Occipital lobe (tissue), 2 donors: ENCODE data around the gene PDE1A. TPM values are rescaled to one million over a fixed set of nuclear protein-coding genes. Genes with fewer than 3 reads are reported as not detected.
"Not testable (repeated sequence)": the region's sequence is repeated elsewhere in the genome, so short reads cannot be mapped to it uniquely, and the experiment has no call there.

Experiments
- DNase-seq: peaks from one replicate; lab custom pipeline; 2025; lab: John Stamatoyannopoulos, UW
- total RNA-seq: library from RNA; depleted of rRNA; stranded (reverse); fragments of >200 nt; gene quantifications from one replicate; pipeline ENCODE4 v1.2.3, GENCODE V29; 2014

Gene PDE1A
- total RNA-seq, 1 donor from 2014 or later = 42.1 TPM

DNA sequence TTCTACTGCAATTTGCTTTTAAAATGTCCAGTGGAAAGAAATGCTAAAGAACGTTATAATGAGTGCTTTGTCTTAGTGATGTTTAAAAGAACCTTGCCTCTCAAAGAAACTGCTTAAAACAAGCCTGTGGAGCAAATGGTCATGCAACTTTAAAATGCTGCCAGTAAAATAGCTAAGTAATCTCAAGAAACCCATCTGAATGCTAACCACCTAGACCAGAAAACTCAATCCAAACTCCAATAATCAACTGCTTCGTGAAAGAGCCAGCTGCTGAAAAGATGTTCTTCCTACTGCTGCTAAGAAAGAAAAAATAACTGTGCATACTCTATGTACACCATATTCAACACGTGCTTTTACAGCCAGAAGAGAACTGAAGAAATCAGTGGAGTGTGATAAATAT, 145.6 kb downstream of the PDE1A start:
- DNase-seq = no peak

DNA sequence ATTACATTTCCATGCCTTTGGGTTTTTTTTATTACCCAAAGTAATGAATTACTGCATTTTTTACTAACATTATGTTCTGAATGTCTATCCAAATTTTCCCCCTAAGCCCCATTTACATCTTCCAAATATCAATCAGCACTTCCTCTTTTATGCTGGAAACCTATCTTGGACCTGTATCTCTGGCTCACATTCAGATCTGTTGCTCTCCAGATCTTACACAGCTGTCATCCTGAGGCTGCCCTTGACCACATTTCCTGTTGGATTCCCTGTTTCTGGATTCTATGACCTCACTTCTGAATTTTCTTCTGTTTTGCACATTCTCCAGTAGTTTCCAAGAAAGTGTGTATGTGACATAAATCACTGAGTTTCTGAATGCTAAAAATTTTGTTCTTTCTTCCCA, 146.7 kb downstream of the PDE1A start:
- DNase-seq = no peak

DNA sequence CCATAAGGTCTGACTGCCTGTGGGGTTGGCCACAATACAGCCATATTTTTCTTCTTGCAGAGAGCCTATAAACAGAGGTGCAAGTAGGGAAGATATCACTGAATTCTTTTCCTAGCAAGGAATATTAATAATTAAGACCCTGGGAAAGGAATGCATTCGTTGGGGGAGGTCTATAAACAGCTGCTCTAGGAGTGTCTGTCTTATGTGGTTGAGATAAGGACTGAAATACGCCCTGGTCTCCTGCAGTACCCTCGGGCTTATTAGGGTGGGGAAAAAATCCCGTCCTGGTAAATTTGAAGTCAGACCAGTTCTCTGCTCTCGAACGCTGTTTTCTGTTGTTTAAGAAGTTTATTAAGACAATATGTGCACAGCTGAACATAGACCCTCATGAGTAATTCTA, 150.2 kb downstream of the PDE1A start:
- DNase-seq = not testable (repeated sequence)

DNA sequence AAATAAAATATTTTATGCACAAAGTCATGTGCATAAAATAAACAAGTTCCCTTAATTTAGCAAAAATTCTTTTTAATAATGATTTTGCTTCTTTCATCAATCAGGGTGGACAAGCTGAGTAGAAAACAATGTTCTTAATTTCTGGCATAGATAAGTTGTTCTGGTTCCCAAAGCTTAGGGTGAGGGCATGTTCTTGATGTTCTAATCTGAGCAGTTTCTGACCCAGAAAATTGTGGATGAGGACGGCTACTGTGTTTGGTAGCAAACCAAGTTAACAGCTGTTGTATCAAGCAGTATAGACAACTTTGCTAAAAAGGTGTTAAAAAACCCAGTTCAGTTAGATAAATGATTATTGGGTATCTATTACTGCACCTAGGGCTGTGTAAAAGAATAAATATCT, 158.9 kb downstream of the PDE1A start:
- no peak for DNase-seq

DNA sequence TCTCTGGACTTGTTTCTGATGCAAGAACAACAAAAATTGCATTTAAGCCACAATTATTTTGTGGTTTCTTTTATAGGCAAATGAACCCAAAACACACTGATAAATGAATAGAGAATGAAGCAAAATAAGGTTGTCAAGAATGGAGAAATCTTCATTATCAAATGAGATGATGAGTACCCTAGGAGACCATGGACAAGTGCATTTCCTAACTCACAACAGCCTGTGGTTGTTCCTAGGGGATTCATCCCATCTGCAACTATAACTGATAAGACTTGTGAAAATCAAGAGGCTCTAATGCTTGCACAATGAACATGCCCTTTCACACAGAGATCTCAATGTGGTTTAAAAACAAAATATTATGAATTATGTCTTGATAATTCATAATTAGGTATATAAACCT, 159.9 kb downstream of the PDE1A start:
- no peak for DNase-seq

DNA sequence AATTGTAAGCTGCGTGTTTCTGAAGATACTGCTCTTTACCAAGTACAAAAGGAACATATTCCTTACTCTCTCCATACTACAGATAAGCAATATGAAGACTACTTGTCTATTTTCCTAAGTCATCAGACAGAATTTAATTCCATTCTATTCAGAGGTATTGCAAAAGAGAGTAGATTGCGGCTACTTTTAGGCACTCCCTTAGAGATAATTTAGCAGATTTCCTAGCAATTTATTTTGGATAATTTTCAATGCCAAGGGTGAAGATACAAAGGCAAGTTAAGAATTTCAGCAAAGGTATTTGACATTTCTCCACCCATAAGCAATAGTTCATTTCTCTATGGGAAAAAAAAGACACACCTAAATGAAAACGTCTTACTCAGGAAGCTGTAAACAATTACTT, 161.1 kb downstream of the PDE1A start:
- no peak for DNase-seq

DNA sequence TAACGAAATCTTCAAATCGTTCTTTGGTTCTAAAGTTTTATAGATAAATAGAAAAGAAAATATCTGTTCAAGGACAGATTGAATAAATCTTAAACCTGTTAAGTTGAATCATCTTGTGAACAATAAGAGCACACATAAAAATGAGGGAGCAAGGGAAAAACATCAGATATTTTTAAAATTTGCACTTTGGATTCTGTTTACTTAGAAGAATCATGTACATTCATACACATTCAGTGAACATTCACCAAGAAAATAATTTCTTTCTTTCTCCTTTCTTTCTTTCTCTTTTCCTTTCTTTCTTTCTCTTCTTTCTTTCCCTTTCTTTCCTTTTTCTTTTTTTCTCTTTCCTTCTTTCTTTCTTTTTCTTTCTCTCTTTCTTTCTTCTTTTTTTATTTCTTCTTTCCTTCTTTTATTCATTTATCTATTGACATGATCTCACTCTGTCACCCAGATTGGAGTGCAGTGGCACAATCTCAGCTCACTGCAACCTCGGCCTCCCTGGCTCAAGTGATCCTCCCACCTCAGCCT, 164.9 kb downstream of the PDE1A start:
- DNase-seq = no peak

DNA sequence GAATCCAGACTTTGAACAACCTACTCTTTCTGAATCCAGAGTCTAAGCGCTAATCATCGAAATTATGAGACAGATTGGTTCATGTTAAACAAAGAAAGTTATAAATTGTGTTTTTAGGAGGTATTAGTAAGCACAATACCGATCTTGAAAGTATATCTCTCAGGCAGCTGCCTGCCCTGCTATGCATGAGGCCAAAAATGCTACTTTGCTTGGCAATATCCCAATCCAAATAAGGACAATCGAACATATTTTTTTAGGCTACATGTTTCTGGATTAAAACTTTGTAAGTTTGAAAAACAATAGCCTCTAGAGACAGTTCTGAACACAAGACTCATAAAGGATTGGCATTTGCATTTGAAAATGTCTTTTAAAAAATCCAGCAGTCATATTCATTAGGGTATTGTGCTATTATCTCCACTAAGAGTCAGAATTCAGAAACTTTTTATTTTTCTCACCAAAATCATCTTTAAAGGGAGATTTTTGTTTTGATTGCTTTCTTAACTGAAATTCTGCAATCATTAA, 167.1 kb downstream of the PDE1A start:
- no peak for DNase-seq

DNA sequence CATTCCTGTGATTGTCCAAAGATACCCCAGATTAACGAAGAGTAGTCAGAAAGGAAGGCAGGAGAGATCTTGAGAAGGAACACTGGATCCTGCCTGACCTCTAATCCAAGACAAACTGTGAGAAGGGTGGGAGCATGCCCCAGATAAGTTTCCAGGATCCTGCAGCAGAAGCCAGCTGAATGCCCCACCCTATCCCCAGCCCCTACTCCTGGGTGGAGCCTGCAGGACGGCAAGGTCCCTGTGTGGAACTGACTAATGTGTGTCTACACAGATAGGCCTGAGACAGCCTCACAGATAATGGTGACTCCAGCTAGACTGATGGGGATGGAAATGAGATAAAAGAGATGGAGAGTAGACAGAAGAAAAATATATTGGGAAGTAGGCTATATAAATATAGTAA, 174.3 kb downstream of the PDE1A start:
- no peak for DNase-seq

DNA sequence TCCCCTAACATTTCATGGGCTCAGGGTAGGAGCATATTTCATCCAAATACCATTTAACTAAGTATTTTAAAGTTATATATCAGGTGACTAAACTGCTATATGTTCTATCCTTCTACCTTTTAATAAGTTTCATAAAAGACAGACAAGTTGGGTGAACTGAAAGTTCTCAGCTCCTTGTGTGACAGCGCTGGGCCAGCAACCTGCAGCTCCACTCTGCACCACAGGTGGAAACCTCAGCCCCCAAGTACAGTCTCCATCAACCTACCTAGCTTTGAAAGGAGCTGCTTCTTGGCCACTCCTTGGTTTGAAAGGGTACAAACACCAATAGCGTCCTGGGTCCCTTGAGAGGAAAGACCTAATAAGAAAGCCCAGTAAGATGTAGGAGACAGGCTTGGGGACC, 177.9 kb downstream of the PDE1A start:
- DNase-seq = no peak

DNA sequence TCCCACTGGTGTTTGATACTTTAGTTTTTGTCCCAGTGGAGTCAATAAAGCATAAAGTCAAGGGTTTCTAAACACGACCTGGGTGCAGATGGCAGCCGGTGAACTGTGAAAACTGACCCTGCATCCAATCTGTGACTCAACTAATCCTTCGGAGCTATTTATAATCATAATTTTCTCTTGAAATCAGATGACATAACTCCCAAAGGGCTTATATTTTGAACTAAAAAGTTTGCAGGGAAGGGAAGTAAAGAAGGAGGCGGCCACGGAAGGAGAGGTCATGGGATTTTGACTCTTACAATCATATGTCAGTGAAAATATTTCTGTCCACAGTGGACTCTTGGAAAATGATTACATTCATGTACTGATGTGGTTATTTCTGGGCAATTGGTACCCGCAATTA, 178.5 kb downstream of the PDE1A start:
- DNase-seq = no peak

DNA sequence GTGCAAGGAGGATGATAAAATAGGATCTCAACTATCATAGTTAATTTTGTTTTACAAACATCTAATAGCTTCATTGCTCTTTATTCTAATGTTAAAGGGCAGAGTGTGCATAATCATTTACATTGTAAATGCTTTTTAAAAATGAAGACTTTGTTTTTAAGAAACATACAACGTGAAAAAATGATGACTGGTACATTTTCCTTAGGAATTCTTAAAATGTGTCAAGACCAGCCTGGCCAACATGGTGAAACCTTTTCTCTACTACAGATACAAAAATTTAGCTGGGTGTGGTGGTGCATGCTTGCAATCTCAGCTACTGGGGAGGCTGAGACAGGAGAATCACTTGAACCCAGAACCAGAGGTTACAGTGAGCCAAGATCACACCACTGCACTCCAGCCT, 179.0 kb downstream of the PDE1A start:
- no peak for DNase-seq

DNA sequence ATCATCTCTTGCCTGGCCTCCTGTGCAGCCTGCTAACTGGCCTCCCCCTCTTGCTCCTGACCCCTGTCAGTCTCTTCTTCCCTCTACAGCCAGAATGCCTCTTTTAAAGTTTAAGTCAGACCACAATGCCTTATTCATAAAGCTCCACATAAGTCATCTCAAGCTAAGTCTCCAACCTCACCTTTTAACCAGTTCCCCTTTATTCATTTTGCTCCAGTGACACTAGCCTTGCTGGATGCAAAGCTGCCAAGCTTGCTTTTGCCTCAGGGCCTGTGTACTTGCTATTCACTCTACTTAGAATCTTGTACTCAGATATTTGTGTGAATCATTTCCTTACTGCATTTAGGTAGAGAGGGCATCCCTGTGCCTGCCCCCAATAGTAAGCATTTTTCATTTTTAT, 180.9 kb downstream of the PDE1A start:
- DNase-seq = no peak

DNA sequence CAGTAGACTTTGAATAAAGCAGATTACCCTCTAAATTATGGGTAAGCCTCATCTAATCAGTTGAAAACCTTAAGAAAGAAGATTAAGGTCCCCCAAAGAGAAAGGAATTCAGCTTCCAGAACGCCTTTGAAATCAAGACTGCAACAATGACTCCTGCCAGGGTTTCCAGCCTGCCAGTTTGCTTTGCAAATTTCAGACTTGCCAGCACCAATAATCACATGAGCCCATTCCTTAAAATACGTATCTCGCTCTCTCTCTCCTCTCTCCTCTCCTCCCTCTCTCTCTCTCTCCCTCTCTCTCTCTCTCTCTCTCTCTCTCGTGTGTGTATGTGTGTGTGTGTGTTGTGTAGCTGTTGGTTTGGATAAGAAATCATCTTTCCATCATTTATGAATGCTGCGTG, 184.2 kb downstream of the PDE1A start:
- no peak for DNase-seq

DNA sequence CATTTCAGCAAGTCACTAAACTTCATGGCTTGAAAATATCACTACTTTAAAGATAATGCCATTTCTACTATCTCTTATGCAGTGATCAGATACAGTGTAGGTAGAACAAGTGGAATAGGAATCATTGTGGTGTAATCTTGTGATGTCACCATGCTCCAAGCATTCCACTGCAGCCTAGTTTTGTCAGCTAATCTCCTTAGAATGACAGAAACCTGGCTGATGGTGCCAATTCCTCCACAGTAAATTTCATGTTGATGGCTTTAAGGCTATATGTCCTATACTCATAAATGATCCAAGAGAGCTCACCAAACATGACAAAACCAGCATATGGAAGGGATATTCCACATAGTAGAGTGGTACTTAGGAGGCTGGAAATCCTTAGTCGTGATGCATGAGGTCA, 184.9 kb downstream of the PDE1A start:
- no peak for DNase-seq

DNA sequence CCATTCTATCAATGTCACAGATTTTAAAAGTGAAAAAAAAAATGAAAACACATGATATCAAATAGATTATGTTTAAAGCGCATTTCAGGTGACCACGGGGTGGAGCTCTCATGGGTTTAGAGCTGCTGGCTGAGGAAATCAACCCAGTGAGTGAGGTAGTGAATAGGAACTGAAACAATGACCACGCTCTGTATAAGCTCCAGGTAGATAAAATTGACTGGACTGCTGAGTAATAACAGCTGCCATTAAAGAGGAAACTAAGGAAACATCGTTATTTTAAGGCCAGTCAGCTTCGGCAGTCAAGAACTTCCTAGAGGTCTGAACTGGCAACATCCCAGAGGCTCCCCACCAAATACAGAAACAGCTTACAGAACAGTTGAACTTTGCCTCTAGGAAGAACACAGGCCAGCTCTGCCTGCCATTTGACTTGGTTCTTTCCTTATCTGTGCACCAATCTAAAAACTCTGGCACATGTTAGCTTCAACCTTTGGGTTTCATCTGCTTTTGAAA, 185.9 kb downstream of the PDE1A start:
- no peak for DNase-seq

DNA sequence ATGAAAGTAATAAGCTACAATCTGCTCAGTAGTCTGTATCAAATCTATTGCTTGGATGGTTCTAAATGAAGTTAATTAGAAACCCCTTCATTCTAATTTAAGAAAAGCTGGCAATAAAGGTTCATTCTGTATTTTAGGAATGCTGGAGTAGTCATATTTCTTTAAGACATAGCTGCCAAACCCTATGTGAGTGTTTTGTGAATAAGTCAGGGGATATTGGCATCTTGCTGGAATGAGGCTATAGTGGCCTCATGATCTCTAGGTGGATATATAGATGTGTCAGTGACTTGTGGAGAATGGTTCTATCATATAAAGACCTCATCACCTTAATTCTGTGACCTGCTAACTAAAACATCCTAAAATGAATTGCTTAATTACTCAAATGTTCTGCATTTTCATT, 196.3 kb downstream of the PDE1A start:
- no peak for DNase-seq

DNA sequence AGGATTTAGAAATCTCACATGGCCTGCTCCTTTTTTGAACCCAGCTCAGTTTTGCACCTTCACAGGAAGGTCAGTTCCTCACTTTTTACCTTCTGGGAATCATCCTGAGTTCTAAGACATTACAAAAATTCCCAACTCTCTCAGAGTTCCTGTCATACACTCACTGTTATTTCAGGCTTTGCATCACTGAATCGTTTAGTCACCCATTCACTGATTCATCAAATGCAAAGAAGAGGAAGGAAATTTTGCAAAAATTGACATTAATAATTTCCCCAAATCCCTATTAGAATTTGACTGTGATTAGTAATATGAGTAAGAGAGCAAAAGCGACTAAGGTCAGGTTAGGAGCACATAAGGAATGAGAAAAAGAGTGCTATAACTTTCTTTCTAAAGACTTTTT, 197.5 kb downstream of the PDE1A start:
- DNase-seq = no peak

DNA sequence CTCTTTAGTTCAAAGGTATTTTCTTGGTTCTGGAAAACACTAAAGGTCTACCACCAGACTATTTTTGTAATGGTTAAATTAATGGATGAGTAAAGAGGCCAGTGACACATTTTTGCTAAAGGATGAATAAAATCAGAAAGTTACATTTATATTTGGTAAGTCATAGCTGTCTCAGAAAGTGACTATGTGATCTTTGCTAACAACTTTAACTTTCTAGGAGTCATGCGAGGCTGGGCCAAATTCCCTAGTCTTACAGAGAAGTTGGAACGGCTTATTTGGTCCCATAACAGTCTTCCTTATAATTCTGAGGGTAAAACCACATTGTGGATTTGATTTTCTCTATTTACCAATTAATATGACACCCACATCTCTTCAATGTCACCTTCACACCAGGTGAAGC, 198.1 kb downstream of the PDE1A start:
- no peak for DNase-seq

DNA sequence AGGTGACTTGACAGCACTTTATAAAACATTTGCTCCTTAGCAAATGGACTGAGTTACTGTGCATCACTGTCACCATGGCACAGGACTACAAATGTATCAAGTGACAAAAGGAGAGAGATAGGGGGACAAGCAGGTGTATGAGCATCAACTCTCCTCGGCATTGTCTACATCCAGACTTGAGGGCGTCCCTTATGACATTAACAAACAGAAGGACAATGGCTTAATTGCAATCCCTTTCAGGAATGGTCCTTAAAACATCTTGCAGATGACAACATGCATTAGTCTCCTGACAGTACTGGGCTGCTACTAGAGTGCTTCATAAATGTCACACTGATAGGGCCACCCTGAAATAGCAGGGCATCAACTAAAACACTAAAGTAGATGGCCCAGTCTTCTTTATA, 198.8 kb downstream of the PDE1A start:
- DNase-seq = no peak

DNA sequence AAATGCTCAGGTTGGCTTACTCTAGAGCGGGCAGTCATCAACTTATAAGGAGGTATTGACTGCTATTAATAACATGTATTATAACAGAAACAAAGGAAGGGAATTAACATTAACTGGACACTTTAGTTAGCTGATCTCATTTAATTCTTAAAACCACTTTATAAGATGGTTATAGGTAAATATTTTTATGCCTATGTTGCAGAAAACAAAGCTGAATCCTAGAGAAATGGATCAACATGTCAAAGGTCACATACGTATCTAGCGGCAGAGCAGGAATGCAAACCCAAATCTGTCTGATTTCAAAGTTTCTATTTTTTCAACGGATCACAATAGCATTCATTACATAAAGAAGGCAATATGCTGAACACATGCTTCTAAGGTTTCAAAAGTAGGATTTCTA, 200.0 kb downstream of the PDE1A start:
- no peak for DNase-seq

DNA sequence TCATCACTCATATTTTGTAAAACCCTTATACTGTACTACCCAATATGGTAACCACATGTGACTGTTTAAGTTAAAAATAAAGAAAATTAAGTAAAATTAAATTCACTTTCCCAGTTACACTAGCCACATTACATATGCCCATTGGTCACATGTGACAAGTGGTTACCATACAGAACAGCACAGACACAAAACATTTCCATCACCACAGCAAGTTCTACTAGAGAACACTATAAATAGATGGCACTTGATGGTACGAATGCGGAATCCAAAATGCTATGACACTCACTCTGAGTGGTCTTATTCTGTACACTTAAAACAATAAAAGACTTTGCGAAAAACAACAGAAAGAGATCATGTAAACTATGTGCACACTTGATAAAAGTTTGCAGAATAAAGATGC, 202.2 kb downstream of the PDE1A start:
- DNase-seq = no peak

DNA sequence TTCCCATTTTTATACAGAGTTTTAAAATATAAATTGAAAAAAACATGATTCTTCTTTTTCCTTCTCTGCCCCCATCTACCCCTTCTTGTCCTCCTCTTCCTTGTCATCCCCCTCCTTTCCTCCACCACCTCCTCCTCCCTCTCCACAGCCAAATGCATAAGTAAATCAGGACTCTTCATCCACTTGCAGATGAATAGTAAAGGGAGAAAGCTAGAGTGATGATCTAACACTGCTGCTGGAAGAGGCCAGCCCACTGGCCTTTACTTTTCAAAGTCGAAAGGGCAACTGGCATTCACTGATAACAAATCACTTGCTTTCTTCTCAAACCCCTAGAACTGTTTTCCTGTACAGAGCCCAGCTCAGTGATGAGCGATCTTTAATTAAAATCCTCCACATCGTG, 205.8 kb downstream of the PDE1A start:
- no peak for DNase-seq

DNA sequence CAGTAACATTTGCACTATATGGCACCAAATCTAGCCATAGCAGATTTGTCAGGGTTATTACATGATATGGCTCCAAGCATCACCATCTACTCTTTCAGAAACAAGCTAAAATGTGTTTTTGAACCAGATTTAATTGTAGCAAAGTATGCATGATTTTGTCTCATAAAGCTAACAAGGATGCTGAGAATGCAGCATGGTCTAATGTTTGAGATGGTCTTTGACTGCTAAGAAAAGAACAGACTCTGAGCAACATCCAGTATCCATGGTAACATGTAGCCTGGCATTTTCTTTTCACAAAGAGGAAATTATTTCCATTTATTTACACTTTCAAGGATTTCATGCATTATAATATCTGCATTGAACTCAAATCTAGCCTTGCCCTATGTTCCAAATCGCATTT, 206.5 kb downstream of the PDE1A start:
- no peak for DNase-seq
